Activated CD4-positive, alpha-beta T cell treated with anti-CD3 and anti-CD28 coated beads, Interleukin-2, amount 10 ng/mL, durations not matched to agents 24 days and 14 days (primary cell): Measurements from ENCODE around the gene FBXO10. TPM values are rescaled to one million over a fixed set of nuclear protein-coding genes. Genes with fewer than 3 reads are reported as not detected.

Experiments used
- DNase-seq: peaks from one replicate; pipeline ENCODE4 v3.0.0; 2022
- H3K27ac Mint-ChIP-seq: one replicate; pipeline ENCODE4 v1.8.0; 2022; ENCODE audit warnings: mild to moderate bottlenecking, mixed read lengths
- H3K27me3 Mint-ChIP-seq: one replicate; pipeline ENCODE4 v1.8.0; 2022; ENCODE audit warnings: mixed read lengths
- H3K36me3 Mint-ChIP-seq: one replicate; pipeline ENCODE4 v1.8.0; 2022; ENCODE audit warnings: low read depth, mild to moderate bottlenecking, mixed read lengths
- H3K4me1 Mint-ChIP-seq: one replicate; pipeline ENCODE4 v1.8.0; 2021; ENCODE audit warnings: mixed read lengths
- H3K4me3 Mint-ChIP-seq: one replicate; pipeline ENCODE4 v1.8.0; 2022; ENCODE audit warnings: mild to moderate bottlenecking, moderate library complexity, mixed read lengths
- H3K9me3 Mint-ChIP-seq: one replicate; pipeline ENCODE4 v1.8.0; 2021; ENCODE audit warnings: mixed read lengths
- intact Hi-C: fragments of 100-400 bp; cut with micrococcal nuclease; formaldehyde crosslinking; loops from one replicate; pipeline ENCODE4 v1.15.1; 2023
- total RNA-seq: library from RNA; stranded (reverse); gene quantifications from 2 replicates; pipeline ENCODE4 v1.2.3, GENCODE V29; 2022

The FBXO10 gene
- total RNA-seq, 1 donor from 2014 or later = 2.7 TPM

DNA sequence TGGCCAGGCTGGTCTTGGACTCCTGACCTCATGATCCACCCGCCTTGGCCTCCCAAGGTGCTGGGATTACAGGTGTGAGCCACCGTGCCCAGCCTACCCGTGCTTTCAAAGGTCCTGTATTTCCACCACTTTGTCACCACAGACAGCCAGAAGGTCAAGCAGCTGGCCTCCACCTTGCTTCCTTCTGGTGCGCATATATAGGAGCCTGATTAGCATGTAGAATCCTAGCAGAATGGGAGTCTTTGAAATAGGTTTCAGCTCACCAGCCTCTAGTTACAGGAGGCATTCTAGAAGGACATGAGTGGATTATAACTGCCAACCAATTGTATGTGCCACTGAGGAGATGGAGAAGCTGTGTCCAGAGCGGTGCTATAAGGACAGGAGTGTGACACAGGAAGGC lies 71.6 kb downstream of the FBXO10 start:
- intact Hi-C loops = no loop called here
- DNase-seq = no peak
- Mint-ChIP-seq H3K36me3 (peaks cover 59% of the 10 kb centered on the region), H3K4me3 (no peak overlapping the region), H3K27me3 (no peaks in the 10 kb centered on the region), H3K9me3 (no peaks in the 10 kb centered on the region), H3K4me1 (peaks cover 13% of the 10 kb centered on the region), H3K27ac (no peak overlapping the region)

DNA sequence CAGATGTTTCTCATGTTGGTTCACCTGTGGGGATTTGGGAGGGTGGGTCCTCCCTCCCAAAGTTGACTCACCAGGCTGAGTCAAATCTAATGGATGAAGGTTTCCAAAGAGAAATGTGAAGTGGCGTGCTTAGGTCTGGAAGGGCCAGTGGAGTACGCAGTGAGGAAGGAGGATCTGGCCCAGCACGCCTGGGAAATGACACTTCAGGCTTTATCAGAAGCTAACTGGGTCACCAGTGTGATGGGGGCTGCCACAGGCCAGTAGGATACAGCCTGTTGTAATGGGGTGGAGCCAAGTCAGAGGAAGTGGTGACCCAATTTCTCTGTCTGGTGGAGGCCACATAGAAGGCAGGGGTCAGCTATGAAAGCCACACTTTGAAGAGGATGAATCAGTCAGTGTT lies 72.4 kb downstream of the FBXO10 start:
- Mint-ChIP-seq H3K9me3 (no peaks in the 10 kb centered on the region), H3K4me3 (no peak overlapping the region), H3K27me3 (no peaks in the 10 kb centered on the region), H3K36me3 (peaks cover 63% of the 10 kb centered on the region), H3K27ac (peak overlapping the region; percentile 13), H3K4me1 (peaks cover 13% of the 10 kb centered on the region)
- intact Hi-C loops = no loop called here
- DNase-seq = no peak

DNA sequence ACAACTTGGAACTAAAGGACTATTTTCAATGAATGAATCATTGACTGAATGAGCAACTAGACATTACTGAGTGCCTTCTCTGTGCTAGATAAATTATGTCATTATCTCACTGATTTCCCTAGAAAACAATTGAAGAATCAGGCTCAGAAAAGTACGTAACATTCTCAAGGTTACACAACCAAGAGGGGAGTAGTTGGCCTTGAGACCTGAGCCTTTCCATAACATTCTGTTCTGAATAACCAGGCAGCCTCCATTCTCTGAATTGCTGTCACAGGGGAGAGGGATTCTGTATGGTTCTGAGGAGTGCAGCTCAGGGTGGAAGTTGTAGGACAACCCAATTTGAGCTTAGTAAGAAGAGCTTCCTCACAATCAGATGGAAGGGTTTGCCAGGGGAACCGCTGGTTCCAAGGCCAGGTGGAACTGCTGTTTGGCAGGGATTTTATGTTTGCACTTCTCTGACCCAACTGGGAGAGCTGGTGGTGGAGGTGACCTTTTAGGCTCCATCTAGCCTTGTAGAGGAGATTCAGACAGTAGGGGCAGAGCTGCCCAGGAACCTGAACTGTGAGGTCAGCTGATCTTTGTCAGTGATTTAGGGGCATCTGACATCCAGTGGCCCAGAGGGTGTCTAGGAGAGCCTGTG lies 74.1 kb downstream of the FBXO10 start:
- H3K27me3 Mint-ChIP-seq = no peaks in the 10 kb centered on the region
- DNase-seq = no peak
- intact Hi-C loops = no loop called here
- no peaks in the 10 kb centered on the region for H3K9me3 Mint-ChIP-seq
- no peak overlapping the region for H3K27ac Mint-ChIP-seq
- peaks cover 13% of the 10 kb centered on the region for H3K4me1 Mint-ChIP-seq
- no peak overlapping the region for H3K4me3 Mint-ChIP-seq
- H3K36me3 Mint-ChIP-seq = peaks cover 68% of the 10 kb centered on the region

DNA sequence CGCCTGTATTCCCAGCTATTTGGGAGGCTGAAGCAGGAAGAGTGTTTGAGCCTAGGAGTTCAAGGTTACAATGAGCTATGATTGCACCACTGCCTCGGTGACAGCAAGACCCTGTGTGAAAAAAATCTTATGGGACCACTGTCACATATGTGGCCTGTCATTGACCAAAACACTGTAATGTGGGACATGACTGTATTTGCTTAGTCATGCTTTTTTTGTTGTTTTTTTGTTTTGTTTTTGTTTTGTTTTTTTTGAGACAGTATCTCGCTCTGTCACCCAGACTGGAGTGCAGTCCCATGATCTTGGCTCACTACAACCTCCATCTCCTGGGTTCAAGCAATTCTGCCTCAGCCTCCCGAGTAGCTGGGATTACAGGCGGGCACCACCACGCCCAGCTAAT lies 76.9 kb downstream of the FBXO10 start:
- Mint-ChIP-seq H3K27ac (no peak overlapping the region), H3K4me1 (peaks cover 14% of the 10 kb centered on the region)

GRCh38 chr9:37498457-37498856 lies 77.7 kb downstream of the FBXO10 start:
- Mint-ChIP-seq H3K27ac (no peak overlapping the region), H3K9me3 (no peaks in the 10 kb centered on the region), H3K4me1 (peaks cover 8% of the 10 kb centered on the region), H3K36me3 (peaks cover 72% of the 10 kb centered on the region), H3K4me3 (no peak overlapping the region), H3K27me3 (no peaks in the 10 kb centered on the region)
- intact Hi-C loops = no loop called here
- DNase-seq = no peak

More for the DNA sequence above, 76.9 kb downstream of the FBXO10 start:
- no peak for DNase-seq
- Mint-ChIP-seq H3K9me3 (no peaks in the 10 kb centered on the region), H3K27me3 (no peaks in the 10 kb centered on the region), H3K4me3 (no peak overlapping the region), H3K36me3 (peaks cover 72% of the 10 kb centered on the region)
- intact Hi-C loops = no loop called here

DNA sequence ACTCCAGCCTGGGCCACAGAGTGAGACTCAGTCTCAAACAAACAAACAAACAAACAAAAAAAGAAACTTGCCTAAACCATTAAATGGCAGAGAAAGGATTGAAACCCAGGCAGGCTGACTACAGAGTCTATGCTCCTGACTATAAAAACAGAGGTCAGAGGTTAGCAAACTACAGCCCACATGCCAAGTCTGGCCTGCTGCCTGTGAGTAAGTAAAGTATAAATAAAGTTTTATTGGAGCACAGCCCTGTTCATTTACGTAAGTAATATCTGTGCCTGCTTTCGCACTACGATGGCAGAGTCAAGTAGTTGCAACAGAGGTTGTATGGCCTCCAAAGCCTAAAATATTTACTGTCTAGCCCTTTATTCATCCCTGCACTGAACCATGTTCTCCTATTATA lies 78.9 kb downstream of the FBXO10 start:
- Mint-ChIP-seq H3K27me3 (no peaks in the 10 kb centered on the region), H3K9me3 (no peaks in the 10 kb centered on the region), H3K27ac (no peak overlapping the region), H3K36me3 (peaks cover 71% of the 10 kb centered on the region), H3K4me3 (no peak overlapping the region), H3K4me1 (peaks cover 5% of the 10 kb centered on the region)
- no peak for DNase-seq
- intact Hi-C loops = no loop called here

- H3K4me1 Mint-ChIP-seq = peaks cover 8% of the 10 kb centered on the region
- H3K4me3 Mint-ChIP-seq = no peak overlapping the region
- no peak for DNase-seq
- H3K9me3 Mint-ChIP-seq = no peaks in the 10 kb centered on the region
- H3K27me3 Mint-ChIP-seq = no peaks in the 10 kb centered on the region
- H3K27ac Mint-ChIP-seq = no peak overlapping the region
- intact Hi-C loops = no loop called here
- H3K36me3 Mint-ChIP-seq = peaks cover 68% of the 10 kb centered on the region
These were observed 80.2 kb downstream of the FBXO10 start for GRCh38 chr9:37496020-37496419.

- DNase-seq = no peak
- no peaks in the 10 kb centered on the region for H3K9me3 Mint-ChIP-seq
- peaks cover 12% of the 10 kb centered on the region for H3K4me1 Mint-ChIP-seq
- peaks cover 68% of the 10 kb centered on the region for H3K36me3 Mint-ChIP-seq
- no peaks in the 10 kb centered on the region for H3K27me3 Mint-ChIP-seq
- H3K4me3 Mint-ChIP-seq = no peak overlapping the region
- H3K27ac Mint-ChIP-seq = no peak overlapping the region
- intact Hi-C loops = no loop called here
These were observed 80.6 kb downstream of the FBXO10 start for GRCh38 chr9:37495571-37495970.

DNA sequence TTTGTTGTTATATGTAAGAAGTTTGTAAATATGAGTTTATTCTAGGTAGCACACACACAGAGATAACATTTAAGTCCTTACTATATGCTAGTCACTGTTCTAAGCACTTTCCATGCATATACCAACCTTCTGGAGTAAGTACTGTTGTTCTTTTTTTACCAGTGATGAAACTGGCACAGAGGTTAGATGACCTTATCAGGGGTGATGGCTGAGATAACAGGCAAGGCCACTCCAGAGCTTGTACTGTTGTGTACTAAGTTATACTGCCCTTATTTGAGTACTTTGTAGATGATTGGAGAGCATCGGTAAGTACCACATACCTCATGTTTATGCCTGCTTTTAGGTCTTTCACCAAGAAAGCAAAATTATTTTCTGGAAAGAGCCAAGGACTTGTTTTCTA lies 84.2 kb downstream of the FBXO10 start:
- DNase-seq = no peak
- intact Hi-C loops = no loop called here
- Mint-ChIP-seq H3K4me3 (no peak overlapping the region), H3K4me1 (peaks cover 31% of the 10 kb centered on the region), H3K27me3 (no peaks in the 10 kb centered on the region), H3K27ac (no peak overlapping the region), H3K36me3 (peaks cover 70% of the 10 kb centered on the region), H3K9me3 (no peaks in the 10 kb centered on the region)

DNA sequence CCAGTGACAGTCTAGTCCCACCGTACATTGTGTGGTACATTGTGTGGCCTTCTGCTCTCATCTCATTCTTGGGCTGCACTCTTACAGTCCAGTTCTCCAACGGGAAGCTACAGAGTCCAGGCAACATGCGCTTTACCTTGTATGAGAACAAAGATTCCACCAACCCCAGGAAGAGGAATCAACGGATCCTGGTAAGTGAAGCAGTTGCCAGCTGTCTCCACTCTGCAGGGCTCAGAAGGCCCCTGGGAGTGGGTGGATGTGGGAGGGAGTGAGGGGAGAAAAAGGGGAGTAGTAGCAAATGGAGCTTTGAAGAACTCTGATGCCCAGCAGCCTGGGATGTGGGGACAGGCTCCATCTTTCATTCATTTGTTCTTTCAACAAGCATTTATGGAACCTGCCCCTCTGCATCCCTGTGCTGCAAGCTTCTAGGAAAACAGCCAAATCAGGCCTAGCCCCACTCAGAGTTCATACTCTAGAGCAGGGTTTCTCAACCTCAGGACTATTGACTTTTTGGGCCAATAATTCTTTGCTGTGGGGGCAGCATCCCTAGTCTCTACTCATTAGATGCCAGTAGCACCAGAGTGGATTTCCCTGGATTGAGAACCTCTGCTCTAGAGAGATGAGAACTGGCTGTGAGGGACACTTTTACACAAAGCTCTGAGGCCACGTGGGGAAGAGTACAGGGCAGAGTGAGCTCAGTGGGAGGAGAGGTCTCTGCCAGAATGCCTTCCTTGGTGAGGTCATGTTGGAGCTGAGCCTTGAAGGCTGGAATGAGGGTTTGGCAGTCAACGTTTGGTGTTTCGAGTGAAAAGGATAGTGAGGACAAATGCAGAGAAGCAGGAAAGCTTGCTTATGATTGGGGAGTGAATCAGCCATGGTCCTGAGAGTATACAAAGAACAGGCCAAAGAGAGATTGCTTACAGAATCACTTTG lies 89.3 kb downstream of the FBXO10 start:
- H3K27ac Mint-ChIP-seq = peak overlapping the region; percentile 94
- intact Hi-C loops = loop anchor here (5.0 to 10.0 kb wide), 2 partner anchors 90 to 298 kb away; partner anchors contain the start of genes EXOSC3 and FBXO10
- peaks cover 42% of the 10 kb centered on the region for H3K36me3 Mint-ChIP-seq
- no peaks in the 10 kb centered on the region for H3K9me3 Mint-ChIP-seq
- DNase-seq = peak; percentile 64
- peaks cover 2% of the 10 kb centered on the region for H3K27me3 Mint-ChIP-seq
- H3K4me3 Mint-ChIP-seq = peak overlapping the region; percentile 91
- peaks cover 37% of the 10 kb centered on the region for H3K4me1 Mint-ChIP-seq

GRCh38 chr9:37486256-37486615 lies 89.9 kb downstream of the FBXO10 start:
- H3K36me3 Mint-ChIP-seq = peaks cover 37% of the 10 kb centered on the region
- H3K9me3 Mint-ChIP-seq = no peaks in the 10 kb centered on the region
- DNase-seq = peak; percentile 68
- H3K27ac Mint-ChIP-seq = peak overlapping the region; percentile 94
- peak overlapping the region; percentile 91 for H3K4me3 Mint-ChIP-seq
- peaks cover 37% of the 10 kb centered on the region for H3K4me1 Mint-ChIP-seq
- intact Hi-C loops = loop anchor here (5.0 to 10.0 kb wide), 2 partner anchors 91 to 299 kb away; partner anchors contain the start of genes EXOSC3 and FBXO10
- peaks cover 7% of the 10 kb centered on the region for H3K27me3 Mint-ChIP-seq

- H3K4me3 Mint-ChIP-seq = peak within 1 kb of the TSS; percentile 91
- H3K9me3 Mint-ChIP-seq = no peaks in the 10 kb centered on the region
- intact Hi-C loops = loop anchor here (1.0 to 10.0 kb wide), 6 partner anchors 20 to 419 kb away; partner anchors contain the start of genes EXOSC3, FBXO10, GRHPR and SLC25A51
- peaks cover 32% of the 10 kb centered on the region for H3K36me3 Mint-ChIP-seq
- H3K27ac Mint-ChIP-seq = peak within 1 kb of the TSS; percentile 94
- peaks cover 9% of the 10 kb centered on the region for H3K27me3 Mint-ChIP-seq
- H3K4me1 Mint-ChIP-seq = peaks cover 33% of the 10 kb centered on the region
- peak; percentile 99 for DNase-seq
These were observed 90.6 kb downstream of the FBXO10 start, which contains the start of gene POLR1E for GRCh38 chr9:37485389-37486255. TSS of gene POLR1E (plus strand) at chr9:37485948. CDS start at chr9:37486048, 100 bp downstream.

- intact Hi-C loops = loop anchor here (10.0 kb wide), 1 partner anchor 304 kb away; the partner anchor contains the start of gene EXOSC3
- Mint-ChIP-seq H3K4me1 (peaks cover 11% of the 10 kb centered on the region), H3K9me3 (no peaks in the 10 kb centered on the region), H3K36me3 (no peaks in the 10 kb centered on the region), H3K27ac (no peak overlapping the region), H3K27me3 (peaks cover 40% of the 10 kb centered on the region), H3K4me3 (no peak overlapping the region)
- no peak for DNase-seq
These were observed 95.4 kb downstream of the FBXO10 start for GRCh38 chr9:37480759-37481158.
